Heart left ventricle (tissue), 16 donors: ENCODE data around the gene WDR38. TPM values are rescaled to one million over a fixed set of nuclear protein-coding genes. Genes with fewer than 3 reads are reported as not detected.

ENCODE experiments used
- ATAC-seq, 4 donors: fragments of 200-7000 bp; cut with Tn5 transposase; one replicate each; pipeline ENCODE4 v1.9.1; 2020 to 2022; ENCODE audit warnings: moderate library complexity in 4 of 4, mild to moderate bottlenecking in 3 of 4, moderate number of reproducible peaks in 1 of 4
- DNase-seq, 5 donors: peaks; one replicate each; pipeline ENCODE4 v3.0.0-alpha.2; 2020
- H3K27ac ChIP-seq, 12 donors: fragments of 200-600 bp; sonication (generic) in 4 of 12; one replicate each; pipeline versions ENCODE4 v1.5.0 to v1.8.0; 2016 to 2022; ENCODE audit warnings: mild to moderate bottlenecking in 2 of 12
- H3K27me3 ChIP-seq, 9 donors: fragments of 200-600 bp; sonication (generic) in 2 of 9; one replicate each; pipeline versions ENCODE4 v1.5.1 to v1.8.0; 2016 to 2022; ENCODE audit warnings: mild to moderate bottlenecking in 3 of 9
- H3K36me3 ChIP-seq, 9 donors: fragments of 200-600 bp; sonication (generic) in 2 of 9; one replicate each; pipeline versions ENCODE4 v1.5.0 to v1.8.0; 2018 to 2022; ENCODE audit warnings: mild to moderate bottlenecking in 2 of 9
- H3K4me1 ChIP-seq, 12 donors: fragments of 200-600 bp; sonication (generic) in 4 of 12; one replicate each; pipeline versions ENCODE4 v1.5.0 to v1.8.0; 2016 to 2022; ENCODE audit warnings: mild to moderate bottlenecking in 3 of 12
- H3K4me3 ChIP-seq, 12 donors: fragments of 200-600 bp; sonication (generic) in 4 of 12; one replicate each; pipeline versions ENCODE4 v1.5.0 to v1.8.0; 2017 to 2022; ENCODE audit warnings: mild to moderate bottlenecking in 9 of 12, moderate library complexity in 4 of 12
- H3K9me3 ChIP-seq, 12 donors: fragments of 200-600 bp; sonication (generic) in 4 of 12; one replicate each; pipeline versions ENCODE4 v1.5.0 to v1.8.0; 2016 to 2022; ENCODE audit warnings: mild to moderate bottlenecking in 1 of 12
- POLR2A ChIP-seq, 2 donors: fragments of 450-650 bp; IDR thresholded peaks; one replicate each; pipeline ENCODE4 v1.6.1; 2017; ENCODE audit warnings: antibody characterized with exemption in 2 of 2, mild to moderate bottlenecking in 2 of 2, moderate library complexity in 2 of 2
- WGBS, 4 donors: extraction: QIAGEN DNeasy Blood & Tissue Kit in 2 of 4; methylation state at CpG; one replicate each; pipeline versions ENCODE4 v1.1.5 to v1.1.7; 2013 to 2018; 5-methylcytosine and 5-hydroxymethylcytosine counted together
- intact Hi-C, 10 donors: fragments of 100-400 bp; cut with DNase I; formaldehyde crosslinking; loops; one replicate each; pipeline versions ENCODE4 v1.11.1 to v1.14.2; 2022
- polyA plus RNA-seq, 2 donors: library from polyadenylated mRNA; stranded (reverse); fragments of 200-250 nt; gene quantifications; one replicate each; pipeline ENCODE4 v1.2.3, GENCODE V29; 2013
- total RNA-seq, 9 donors: library from RNA; depleted of rRNA in 2 of 9; stranded (reverse); fragments of >200 nt in 2 of 9; fragmentation: NEBNext Ultra II Directional in 3 of 9; extraction: Animal tissue kit (Norgen Biotek cat#: 25700) in 3 of 9; gene quantifications; one replicate each; pipeline versions ENCODE4 v1.1.0 to v1.2.4, GENCODE V29; 2016 to 2023
- TF ChIP-seq, protein P1 (sequence below), 12 donors: fragments of 200-600 bp; sonication (generic) in 4 of 12; IDR thresholded peaks; one replicate each; pipeline versions ENCODE4 v1.5.0 to v1.8.0; 2018 to 2022; ENCODE audit warnings: antibody characterized with exemption in 12 of 12, mild to moderate bottlenecking in 5 of 12
- donor health status: ischemic (EF 13 %, LVEDD 7.1; RV severe dilation, severe dysfunction).
- donor health status: healthy with polysubstance abuse.
- donor health status: DM: no; HTN: yes; CAD: no.
- donor health status: DM: no; HTN: no; CAD: no.
- donor health status: ischemic (EF 25% LVEDD 6.9; RV normal size, moderate dysfunction).
- donor health status: ischemic (EF 25% LVEDD 5.7; RV mildly dilated, moderate dysfunction).
- donor health status: healthy.
- donor health status: DM: yes; HTN: yes; CAD: no.
- donor health status: ischemic (EF 35%, LVEDD 5.7; RV mildly dilated, moderate dysfunction).
- donor health status: nonischemic (EF 11% LVEDD 7.7; RV severe dilation, severe dysfunction).
- donor health status: DM: yes; HTN: yes; CAD: no.
- donor health status: PGD.
- donor health status: ischemic (EF 29% LVEDD 5.4; RV normal size, mild dysfunction).
- donor health status: nonischemic (EF 23%, LVEDD 6.1; RV moderate dilation, normal function).

Gene WDR38
- total and polyA plus RNA-seq, 11 donors = 0.07 to 0.15 TPM; not detected in 9

DNA sequence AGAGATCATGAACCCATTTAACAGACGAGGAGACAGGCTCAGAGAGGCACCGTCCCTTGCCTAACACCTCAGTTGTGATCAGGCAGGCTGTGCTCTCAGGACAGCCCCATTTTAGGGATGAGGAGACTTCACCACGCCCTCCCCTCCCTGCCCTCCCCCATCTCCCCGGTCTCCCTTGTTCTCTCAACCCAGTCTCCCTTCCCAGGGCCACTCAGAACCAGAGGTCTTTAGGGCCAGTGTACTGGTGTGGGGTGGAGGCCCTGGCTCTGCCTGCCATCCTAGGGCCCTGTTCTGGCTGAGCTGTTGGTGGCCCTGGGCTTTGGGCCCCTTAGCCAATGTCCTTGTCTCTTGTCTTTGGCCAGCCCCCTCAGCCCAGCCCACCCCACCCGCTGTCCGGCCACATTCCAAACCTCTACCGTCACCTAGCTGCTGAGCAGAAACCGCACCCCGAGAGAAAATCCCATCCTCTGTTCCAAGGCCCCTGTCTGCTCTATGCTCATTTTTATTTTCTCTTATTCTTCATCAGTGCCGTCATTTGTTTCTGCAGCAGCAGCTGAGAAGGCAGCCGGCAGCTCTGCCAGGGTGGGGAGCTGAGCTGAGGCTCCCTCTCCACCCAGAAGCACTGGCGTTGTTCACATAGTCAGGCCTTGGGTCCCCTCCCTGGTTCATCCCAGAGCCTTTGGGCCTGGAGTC, 42.5 kb upstream of the WDR38 start:
- Histone ChIP-seq H3K36me3 (peaks cover 0 to 19% (median 0%) of the 10 kb centered on the region in 9 donors), H3K4me3 (no peak overlapping the region), H3K4me1 (peaks cover 0 to 16% (median 0%) of the 10 kb centered on the region in 12 donors), H3K27me3 (no peaks in the 10 kb centered on the region), H3K27ac (peak overlapping the region in 7 of 12 donors; percentile 18 to 80 (median 46)), H3K9me3 (no peaks in the 10 kb centered on the region)
- DNase-seq = peak in 2 of 5 donors; percentile 28
- 58 to 62% (median 62%) methylated on average over 12 of the region's 12 CpGs for WGBS, 4 donors
- ATAC-seq = peak in 3 of 4 donors; percentile 38 to 55 (median 55)
- TF ChIP-seq POLR2A (IDR thresholded peaks at IDR 0.05) = no peak
- TF ChIP-seq, protein P1, sequence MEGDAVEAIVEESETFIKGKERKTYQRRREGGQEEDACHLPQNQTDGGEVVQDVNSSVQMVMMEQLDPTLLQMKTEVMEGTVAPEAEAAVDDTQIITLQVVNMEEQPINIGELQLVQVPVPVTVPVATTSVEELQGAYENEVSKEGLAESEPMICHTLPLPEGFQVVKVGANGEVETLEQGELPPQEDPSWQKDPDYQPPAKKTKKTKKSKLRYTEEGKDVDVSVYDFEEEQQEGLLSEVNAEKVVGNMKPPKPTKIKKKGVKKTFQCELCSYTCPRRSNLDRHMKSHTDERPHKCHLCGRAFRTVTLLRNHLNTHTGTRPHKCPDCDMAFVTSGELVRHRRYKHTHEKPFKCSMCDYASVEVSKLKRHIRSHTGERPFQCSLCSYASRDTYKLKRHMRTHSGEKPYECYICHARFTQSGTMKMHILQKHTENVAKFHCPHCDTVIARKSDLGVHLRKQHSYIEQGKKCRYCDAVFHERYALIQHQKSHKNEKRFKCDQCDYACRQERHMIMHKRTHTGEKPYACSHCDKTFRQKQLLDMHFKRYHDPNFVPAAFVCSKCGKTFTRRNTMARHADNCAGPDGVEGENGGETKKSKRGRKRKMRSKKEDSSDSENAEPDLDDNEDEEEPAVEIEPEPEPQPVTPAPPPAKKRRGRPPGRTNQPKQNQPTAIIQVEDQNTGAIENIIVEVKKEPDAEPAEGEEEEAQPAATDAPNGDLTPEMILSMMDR (IDR thresholded peaks at IDR 0.05) = no peak
- intact Hi-C loops = no loop called here

DNA sequence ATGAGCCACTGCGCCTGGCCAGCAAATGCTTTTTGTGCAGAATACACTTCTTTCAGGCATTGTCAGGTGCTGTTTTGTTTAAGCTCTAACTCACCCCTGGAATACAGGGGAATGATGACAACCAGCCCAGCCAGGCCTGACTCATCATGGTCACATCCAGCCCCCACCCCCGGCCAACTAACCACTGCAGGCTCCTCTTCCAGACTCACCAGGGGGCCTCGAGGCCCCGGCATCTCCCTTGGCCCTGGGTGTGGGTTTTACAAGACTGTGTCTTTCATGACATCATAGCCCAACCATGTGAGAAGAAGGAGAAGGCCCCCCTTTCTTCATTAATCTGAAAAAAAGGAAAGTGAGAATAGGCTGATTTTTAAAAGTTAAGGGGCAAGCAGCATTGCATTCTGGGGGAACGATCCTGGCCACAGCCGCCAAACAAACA, 40.8 kb upstream of the WDR38 start:
- ATAC-seq = peak in 3 of 4 donors; percentile 48 to 81 (median 55)
- intact Hi-C loops = no loop called here
- no peak for TF ChIP-seq POLR2A (IDR thresholded peaks at IDR 0.05)
- TF ChIP-seq, protein P1 (IDR thresholded peaks at IDR 0.05) = no peak
- 65 to 76% (median 69%) methylated on average over 6 of the region's 6 CpGs for WGBS, 4 donors
- Histone ChIP-seq H3K27me3 (no peaks in the 10 kb centered on the region), H3K4me3 (no peak overlapping the region), H3K4me1 (peaks cover 0 to 16% (median 0%) of the 10 kb centered on the region in 12 donors), H3K9me3 (no peaks in the 10 kb centered on the region), H3K27ac (peak overlapping the region in 2 of 12 donors; percentile 55 to 80), H3K36me3 (peaks cover 0 to 19% (median 0%) of the 10 kb centered on the region in 9 donors)
- peak in 4 of 5 donors; percentile 54 to 75 (median 67) for DNase-seq

DNA sequence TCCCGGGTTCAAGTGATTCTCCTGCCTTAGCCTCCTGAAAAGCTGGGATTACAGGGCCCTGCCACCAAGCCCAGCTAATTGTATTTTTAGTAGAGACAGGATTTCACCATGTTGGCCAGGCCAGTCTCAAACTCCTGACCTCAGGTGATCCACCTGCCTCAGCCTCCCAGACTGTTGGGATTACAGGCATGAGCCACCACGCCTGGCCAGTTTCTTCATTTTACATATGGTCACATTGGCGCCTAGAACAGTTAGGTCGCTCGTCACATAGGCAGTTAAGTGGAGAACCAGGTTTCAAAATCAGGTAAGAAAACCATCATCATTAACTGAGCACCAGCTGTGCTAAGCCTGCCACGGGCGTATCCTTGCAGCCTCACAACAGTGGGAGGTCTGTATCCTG, 40.2 kb upstream of the WDR38 start:
- no peak for ATAC-seq
- Histone ChIP-seq H3K4me3 (no peak overlapping the region), H3K36me3 (peaks cover 0 to 19% (median 0%) of the 10 kb centered on the region in 9 donors), H3K27ac (peak overlapping the region in 1 of 12 donors; percentile 80), H3K4me1 (peaks cover 0 to 16% (median 0%) of the 10 kb centered on the region in 12 donors), H3K9me3 (no peaks in the 10 kb centered on the region), H3K27me3 (no peaks in the 10 kb centered on the region)
- DNase-seq = peak in 1 of 5 donors; percentile 14
- WGBS, 4 donors = 88 to 94% (median 90%) methylated on average over 7 of the region's 7 CpGs
- intact Hi-C loops = no loop called here
- TF ChIP-seq POLR2A (IDR thresholded peaks at IDR 0.05) = no peak
- TF ChIP-seq, protein P1 (IDR thresholded peaks at IDR 0.05) = no peak

DNA sequence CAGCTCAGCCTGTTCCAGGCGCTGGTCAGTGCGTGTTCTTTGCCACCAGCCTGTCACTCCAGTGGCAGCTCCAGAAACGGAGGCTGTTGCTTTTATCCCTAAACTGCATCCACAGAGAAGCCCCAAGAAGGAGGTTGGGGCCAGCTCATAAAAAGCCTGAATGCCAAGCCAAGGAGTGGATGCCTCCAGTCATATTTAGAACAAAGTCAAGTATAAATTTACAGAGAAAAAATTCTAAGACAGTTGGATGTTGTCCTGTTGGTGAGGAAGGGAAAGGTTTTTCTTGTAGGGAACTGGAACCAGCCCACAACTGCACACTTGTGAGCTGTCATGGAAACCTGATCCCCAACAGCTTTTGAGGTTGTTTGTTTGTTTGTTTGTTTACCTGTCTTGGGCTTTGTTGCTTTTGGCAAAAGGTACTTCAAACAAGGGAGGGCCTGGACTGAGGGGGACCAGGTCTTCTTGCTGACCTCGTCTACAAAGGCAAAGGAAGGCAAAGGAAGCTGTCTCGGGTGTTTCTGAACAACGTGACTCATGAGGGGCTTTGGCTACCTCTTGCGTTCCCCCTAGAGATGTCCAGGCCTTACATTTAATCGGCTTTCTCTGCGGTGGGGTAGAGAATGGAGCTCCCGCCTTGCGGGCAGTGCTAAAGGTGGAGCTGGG, 39.6 kb upstream of the WDR38 start:
- WGBS, 4 donors = 77 to 87% (median 83%) methylated on average over 11 of the region's 11 CpGs
- H3K9me3 ChIP-seq = no peaks in the 10 kb centered on the region
- intact Hi-C loops = no loop called here
- H3K4me3 ChIP-seq = no peak overlapping the region
- peak overlapping the region in 1 of 12 donors; percentile 80 for H3K27ac ChIP-seq
- H3K36me3 ChIP-seq = peaks cover 0 to 19% (median 0%) of the 10 kb centered on the region in 9 donors
- no peaks in the 10 kb centered on the region for H3K27me3 ChIP-seq
- no peak for DNase-seq
- no peak for TF ChIP-seq POLR2A (IDR thresholded peaks at IDR 0.05)
- TF ChIP-seq, protein P1 (IDR thresholded peaks at IDR 0.05) = no peak
- peaks cover 0 to 16% (median 4%) of the 10 kb centered on the region in 12 donors for H3K4me1 ChIP-seq
- ATAC-seq = no peak
